Activated naive CD4-positive, alpha-beta T cell treated with anti-CD3 and anti-CD28 coated beads for 36 hours (primary cell): ENCODE measurements around the gene NCAPD3. TPM values are rescaled to one million over a fixed set of nuclear protein-coding genes. Genes with fewer than 3 reads are reported as not detected.
"Not testable (repeated sequence)": the region's sequence is repeated elsewhere in the genome, so short reads cannot be mapped to it uniquely, and the experiment has no call there.

Experiments
- CTCF ChIA-PET: fragments of 350-600 bp; sonication (Branson Sonifier 250); formaldehyde crosslinking; loops from one replicate; lab custom pipeline; 2021; ENCODE audit warnings: antibody characterized with exemption; lab: Charles Lee
- DNase-seq: peaks from one replicate; pipeline ENCODE4 v3.0.0-alpha.2; 2020
- H3K27ac Mint-ChIP-seq: one replicate; pipeline ENCODE4 v1.8.0; 2021; ENCODE audit warnings: mild to moderate bottlenecking, mixed read lengths
- H3K27me3 Mint-ChIP-seq: one replicate; pipeline ENCODE4 v1.8.0; 2021; ENCODE audit warnings: low read depth, mixed read lengths
- H3K36me3 Mint-ChIP-seq: one replicate; pipeline ENCODE4 v1.8.0; 2021; ENCODE audit warnings: low read depth, mixed read lengths
- H3K4me1 Mint-ChIP-seq: one replicate; pipeline ENCODE4 v1.8.0; 2021; ENCODE audit warnings: low read depth, mixed read lengths
- H3K4me3 Mint-ChIP-seq: one replicate; pipeline ENCODE4 v1.8.0; 2021; ENCODE audit warnings: mild to moderate bottlenecking, moderate library complexity, mixed read lengths
- H3K9me3 Mint-ChIP-seq: one replicate; pipeline ENCODE4 v1.8.0; 2021; ENCODE audit warnings: mixed read lengths
- intact Hi-C: fragments of 100-400 bp; cut with micrococcal nuclease; formaldehyde crosslinking; loops from one replicate; pipeline ENCODE4 v1.15.1; 2023
- total RNA-seq, 2 experiments: library from RNA; stranded (reverse); gene quantifications; one replicate each; pipeline ENCODE4 v1.2.3, GENCODE V29; 2021

The NCAPD3 gene
- total RNA-seq, 2 experiments from 2014 or later, result 126 TPM

GRCh38 chr11:134119094-134119493 lies 104.7 kb downstream of the NCAPD3 start:
- Mint-ChIP-seq H3K9me3 (no peaks in the 10 kb centered on the region), H3K4me3 (no peak overlapping the region), H3K36me3 (peaks cover 4% of the 10 kb centered on the region)

GRCh38 chr11:134118006-134118405 lies 105.8 kb downstream of the NCAPD3 start:
- DNase-seq, result no peak
- no peak overlapping the region for H3K4me3 Mint-ChIP-seq
- CTCF ChIA-PET, result no interaction called here
- intact Hi-C loops, result no loop called here
- H3K27ac Mint-ChIP-seq, result no peak overlapping the region
- peaks cover 3% of the 10 kb centered on the region for H3K36me3 Mint-ChIP-seq
- H3K27me3 Mint-ChIP-seq, result peaks cover 13% of the 10 kb centered on the region
- H3K4me1 Mint-ChIP-seq, result no peaks in the 10 kb centered on the region
- no peaks in the 10 kb centered on the region for H3K9me3 Mint-ChIP-seq

More at GRCh38 chr11:134119094-134119493, 104.7 kb downstream of the NCAPD3 start:
- intact Hi-C loops, result no loop called here
- Mint-ChIP-seq H3K4me1 (peaks cover 2% of the 10 kb centered on the region), H3K27me3 (peaks cover 20% of the 10 kb centered on the region), H3K27ac (no peak overlapping the region)
- no peak for DNase-seq
- CTCF ChIA-PET, result interaction anchor here (0.7 kb wide), 1 partner anchor 21 kb away, joined by 3 read pairs; no protein-coding TSS in a partner anchor

GRCh38 chr11:134116210-134116609 lies 107.6 kb downstream of the NCAPD3 start:
- Mint-ChIP-seq H3K4me1 (no peaks in the 10 kb centered on the region), H3K4me3 (no peak overlapping the region), H3K9me3 (no peaks in the 10 kb centered on the region), H3K27ac (no peak overlapping the region), H3K27me3 (no peaks in the 10 kb centered on the region), H3K36me3 (peaks cover 10% of the 10 kb centered on the region)
- intact Hi-C loops, result no loop called here
- no peak for DNase-seq
- CTCF ChIA-PET, result no interaction called here

- DNase-seq, H3K27ac Mint-ChIP-seq: not testable (repeated sequence)
Observed at GRCh38 chr11:134113787-134114186, 110.0 kb downstream of the NCAPD3 start.

GRCh38 chr11:134110252-134110815 lies 113.4 kb downstream of the NCAPD3 start:
- CTCF ChIA-PET, result no interaction called here
- H3K27me3 Mint-ChIP-seq, result no peaks in the 10 kb centered on the region
- peaks cover 15% of the 10 kb centered on the region for H3K9me3 Mint-ChIP-seq
- H3K4me1 Mint-ChIP-seq, result no peaks in the 10 kb centered on the region
- intact Hi-C loops, result no loop called here
- H3K27ac Mint-ChIP-seq, result no peak overlapping the region
- H3K36me3 Mint-ChIP-seq, result peaks cover 10% of the 10 kb centered on the region
- DNase-seq, result no peak
- no peak overlapping the region for H3K4me3 Mint-ChIP-seq

More at GRCh38 chr11:134113787-134114186, 110.0 kb downstream of the NCAPD3 start:
- H3K36me3 Mint-ChIP-seq, H3K9me3 Mint-ChIP-seq, H3K4me3 Mint-ChIP-seq, H3K27me3 Mint-ChIP-seq, intact Hi-C loops, H3K4me1 Mint-ChIP-seq: not testable (repeated sequence)
- CTCF ChIA-PET, result interaction anchor here (1.2 kb wide), 1 partner anchor 13 kb away, joined by 3 read pairs; no protein-coding TSS in a partner anchor

Other genes starting within 250 kb of the NCAPD3 start
- gene JAM3, start 154.9 kb downstream of the NCAPD3 start, total RNA-seq, result 1 to 10 TPM; 4.0 to 6.4 TPM
- 10 to 100 TPM; 39.8 to 42.3 TPM for gene VPS26B, start 704 bp upstream of the NCAPD3 start, total RNA-seq
- 10 to 100 TPM; 85.6 to 92.6 TPM for gene THYN1, start 29.4 kb upstream of the NCAPD3 start, total RNA-seq
- 10 to 100 TPM; 14.8 to 17.6 TPM for gene ACAD8, start 29.6 kb upstream of the NCAPD3 start, total RNA-seq
- 10 to 100 TPM; 11.8 to 13.2 TPM for gene GLB1L3, start 52.4 kb upstream of the NCAPD3 start, total RNA-seq
- 10 to 100 TPM in 1 of 2 experiments, 1 to 10 TPM in 1; 9.3 to 11.0 TPM for gene GLB1L2, start 108.0 kb upstream of the NCAPD3 start, total RNA-seq
- under 1 TPM in 1 of 2 experiments, not detected in 1; 0.05 TPM for gene B3GAT1, start 188.3 kb upstream of the NCAPD3 start, total RNA-seq